H1 (cell line): ENCODE measurements around the gene ZNF608.

Experiments used
- CREB1 ChIP-seq: IDR thresholded peaks from 2 replicates; pipeline ENCODE4 v1.6.1; 2012; ENCODE audit warnings: inconsistent platforms
- EZH2 ChIP-seq: fragments of 200-600 bp; sonication (generic); IDR thresholded peaks from 2 replicates; pipeline ENCODE4 v1.7.1; 2012; ENCODE audit warnings: low read depth, mild to moderate bottlenecking, moderate library complexity, low read length, inconsistent platforms; ENCODE audit not compliant: severe bottlenecking
- GABPA ChIP-seq: IDR thresholded peaks from 2 replicates; pipeline ENCODE4 v1.6.1; 2011; ENCODE audit warnings: mild to moderate bottlenecking, low read length, moderate library complexity, borderline replicate concordance; ENCODE audit not compliant: insufficient read depth
- POLR2A ChIP-seq, 2 experiments: IDR thresholded peaks; 1 replicate in 1 of 2; 2 replicates in 1 of 2; pipeline ENCODE4 v1.6.1; 2011; ENCODE audit warnings: low read depth in 2 of 2, low read length in 2 of 2, mild to moderate bottlenecking in 2 of 2; ENCODE audit errors: control extremely low read depth in 1 of 2
- POLR2AphosphoS5 ChIP-seq: IDR thresholded peaks from 2 replicates; pipeline ENCODE4 v1.6.1; 2011; ENCODE audit warnings: low read depth, low read length
- SRF ChIP-seq: IDR thresholded peaks from 2 replicates; pipeline ENCODE4 v1.6.1; 2011; ENCODE audit warnings: mild to moderate bottlenecking, low read depth, low read length, moderate library complexity
- SUZ12 ChIP-seq: fragments of 200-600 bp; sonication (generic); IDR thresholded peaks from 2 replicates; pipeline ENCODE4 v1.6.1; 2012; ENCODE audit warnings: mild to moderate bottlenecking, inconsistent platforms, low read length, moderate library complexity, mixed read lengths
- TEAD4 ChIP-seq: IDR thresholded peaks from 2 replicates; pipeline ENCODE4 v1.6.1; 2012; ENCODE audit warnings: low read depth, low read length, inconsistent platforms, mixed read lengths
- ZNF274 ChIP-seq: IDR thresholded peaks from 2 replicates; pipeline ENCODE4 v1.7.0; 2012; ENCODE audit warnings: low read length, borderline replicate concordance; ENCODE audit errors: extremely low read depth
- TF ChIP-seq, protein P1 (sequence below), 3 experiments: IDR thresholded peaks; 1 replicate in 2 of 3; 2 replicates in 1 of 3; pipeline versions ENCODE4 v1.5.1 to v1.6.1; 2011; ENCODE audit warnings: low read length in 3 of 3, mild to moderate bottlenecking in 3 of 3, inconsistent platforms in 2 of 3, low read depth in 1 of 3, moderate library complexity in 1 of 3; ENCODE audit not compliant: insufficient read depth in 1 of 3; ENCODE audit errors: control extremely low read depth in 1 of 3
- TF ChIP-seq, protein P2 (sequence below): IDR thresholded peaks from 2 replicates; pipeline ENCODE4 v1.6.1; 2012; ENCODE audit warnings: inconsistent platforms

DNA sequence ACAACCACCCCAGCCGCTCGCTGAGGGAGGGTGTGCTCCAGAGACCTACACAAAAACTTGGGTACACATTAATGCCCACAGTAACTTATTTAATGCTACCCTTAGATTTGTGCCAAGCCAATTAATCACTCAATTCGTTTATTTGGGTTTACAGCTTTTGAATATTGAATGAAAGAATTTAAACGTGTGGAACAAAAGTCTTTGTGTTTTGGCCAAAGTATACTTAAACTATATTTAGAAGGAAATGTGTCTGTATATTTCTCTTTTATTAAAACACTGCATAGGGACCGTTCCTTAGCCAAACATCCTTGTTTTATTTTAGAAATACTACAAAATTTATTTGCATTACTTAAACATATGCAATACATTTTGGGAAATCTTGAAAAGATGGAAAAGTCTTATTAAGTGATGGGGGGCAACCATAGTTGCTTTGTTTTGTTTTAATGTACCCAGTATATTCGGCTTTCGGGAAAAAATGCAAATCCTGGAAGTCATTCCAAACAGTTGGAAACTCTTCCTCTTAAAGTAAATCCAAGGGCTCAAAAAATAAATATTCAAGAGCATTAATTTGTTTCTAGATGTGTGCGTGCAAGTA is 11.8 kb downstream of the ZNF608 start:
- TF ChIP-seq, protein P1, sequence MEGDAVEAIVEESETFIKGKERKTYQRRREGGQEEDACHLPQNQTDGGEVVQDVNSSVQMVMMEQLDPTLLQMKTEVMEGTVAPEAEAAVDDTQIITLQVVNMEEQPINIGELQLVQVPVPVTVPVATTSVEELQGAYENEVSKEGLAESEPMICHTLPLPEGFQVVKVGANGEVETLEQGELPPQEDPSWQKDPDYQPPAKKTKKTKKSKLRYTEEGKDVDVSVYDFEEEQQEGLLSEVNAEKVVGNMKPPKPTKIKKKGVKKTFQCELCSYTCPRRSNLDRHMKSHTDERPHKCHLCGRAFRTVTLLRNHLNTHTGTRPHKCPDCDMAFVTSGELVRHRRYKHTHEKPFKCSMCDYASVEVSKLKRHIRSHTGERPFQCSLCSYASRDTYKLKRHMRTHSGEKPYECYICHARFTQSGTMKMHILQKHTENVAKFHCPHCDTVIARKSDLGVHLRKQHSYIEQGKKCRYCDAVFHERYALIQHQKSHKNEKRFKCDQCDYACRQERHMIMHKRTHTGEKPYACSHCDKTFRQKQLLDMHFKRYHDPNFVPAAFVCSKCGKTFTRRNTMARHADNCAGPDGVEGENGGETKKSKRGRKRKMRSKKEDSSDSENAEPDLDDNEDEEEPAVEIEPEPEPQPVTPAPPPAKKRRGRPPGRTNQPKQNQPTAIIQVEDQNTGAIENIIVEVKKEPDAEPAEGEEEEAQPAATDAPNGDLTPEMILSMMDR (IDR thresholded peaks at IDR 0.05; ENCODE audit: control extremely low read depth in 1 of 3, insufficient read depth in 1 of 3, low read depth in 1 of 3, low read length in 3 of 3), result no peak
- TF ChIP-seq POLR2AphosphoS5 (no peak), ZNF274 (no peak), SUZ12 (no peak), GABPA (no peak), SRF (no peak), POLR2A (IDR thresholded peaks at IDR 0.05; ENCODE audit: control extremely low read depth in 1 of 2, low read depth in 2 of 2, low read length in 2 of 2) (no peak), CREB1 (no peak), EZH2 (no peak), TEAD4 (no peak)
- TF ChIP-seq, protein P2, sequence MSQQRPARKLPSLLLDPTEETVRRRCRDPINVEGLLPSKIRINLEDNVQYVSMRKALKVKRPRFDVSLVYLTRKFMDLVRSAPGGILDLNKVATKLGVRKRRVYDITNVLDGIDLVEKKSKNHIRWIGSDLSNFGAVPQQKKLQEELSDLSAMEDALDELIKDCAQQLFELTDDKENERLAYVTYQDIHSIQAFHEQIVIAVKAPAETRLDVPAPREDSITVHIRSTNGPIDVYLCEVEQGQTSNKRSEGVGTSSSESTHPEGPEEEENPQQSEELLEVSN, result no peak
